Glutamatergic neuron (in vitro differentiated cells): ENCODE results near the gene TSC22D4. TPM values are rescaled to one million over a fixed set of nuclear protein-coding genes. Genes with fewer than 3 reads are reported as not detected.

ENCODE experiments used
- DNase-seq: peaks from one replicate; pipeline ENCODE4 v3.0.0; 2022
- H3K27ac Mint-ChIP-seq: one replicate; pipeline ENCODE4 v1.8.0; 2020; ENCODE audit warnings: mild to moderate bottlenecking, mixed read lengths, inconsistent platforms; ENCODE audit not compliant: unreplicated experiment
- H3K27me3 Mint-ChIP-seq: one replicate; pipeline ENCODE4 v1.8.0; 2020; ENCODE audit warnings: mild to moderate bottlenecking, moderate library complexity, mixed read lengths, inconsistent platforms; ENCODE audit not compliant: unreplicated experiment
- H3K36me3 Mint-ChIP-seq: one replicate; pipeline ENCODE4 v1.8.0; 2020; ENCODE audit warnings: mild to moderate bottlenecking, mixed read lengths, inconsistent platforms; ENCODE audit not compliant: unreplicated experiment
- H3K4me1 Mint-ChIP-seq: one replicate; pipeline ENCODE4 v1.8.0; 2020; ENCODE audit warnings: mild to moderate bottlenecking, low read depth, mixed read lengths, inconsistent platforms; ENCODE audit not compliant: unreplicated experiment
- H3K4me3 Mint-ChIP-seq: one replicate; pipeline ENCODE4 v1.8.0; 2020; ENCODE audit warnings: mild to moderate bottlenecking, mixed read lengths, inconsistent platforms; ENCODE audit not compliant: unreplicated experiment
- H3K9me3 Mint-ChIP-seq: one replicate; pipeline ENCODE4 v1.8.0; 2020; ENCODE audit warnings: mild to moderate bottlenecking, moderate library complexity, mixed read lengths, inconsistent platforms; ENCODE audit not compliant: unreplicated experiment
- CTCF ChIP-seq: fragments of 200-600 bp; sonication (generic); IDR thresholded peaks from one replicate; pipeline ENCODE4 v1.5.0; 2021; ENCODE audit not compliant: partially characterized antibody, unreplicated experiment
- total RNA-seq: library from RNA; stranded (reverse); fragmentation: NEBNext Ultra II Directional; extraction: Animal tissue kit (Norgen Biotek cat#: 25700); gene quantifications from one replicate; pipeline ENCODE4 v1.2.1, GENCODE V29; 2021; ENCODE audit not compliant: unreplicated experiment

The TSC22D4 gene
- total RNA-seq, 1 donor from 2014 or later: 39.6 TPM

GRCh38 chr7:100426516-100426915 is 52.5 kb downstream of the TSC22D4 start:
- Mint-ChIP-seq H3K9me3 (peaks cover 18% of the 10 kb centered on the region), H3K27me3 (peaks cover 24% of the 10 kb centered on the region), H3K4me1 (no peaks in the 10 kb centered on the region), H3K27ac (no peak overlapping the region), H3K4me3 (no peak overlapping the region), H3K36me3 (no peaks in the 10 kb centered on the region)
- TF ChIP-seq CTCF: no peak
- no peak for DNase-seq

GRCh38 chr7:100425347-100425746 is 53.7 kb downstream of the TSC22D4 start:
- Mint-ChIP-seq H3K27me3 (peaks cover 18% of the 10 kb centered on the region), H3K27ac (no peak overlapping the region), H3K9me3 (peaks cover 16% of the 10 kb centered on the region), H3K4me1 (no peaks in the 10 kb centered on the region), H3K4me3 (no peak overlapping the region), H3K36me3 (no peaks in the 10 kb centered on the region)
- no peak for TF ChIP-seq CTCF
- no peak for DNase-seq

GRCh38 chr7:100423315-100423714 is 55.7 kb downstream of the TSC22D4 start:
- H3K4me3 Mint-ChIP-seq: no peak overlapping the region
- peaks cover 4% of the 10 kb centered on the region for H3K27me3 Mint-ChIP-seq
- TF ChIP-seq CTCF: no peak
- no peaks in the 10 kb centered on the region for H3K36me3 Mint-ChIP-seq
- DNase-seq: no peak
- H3K27ac Mint-ChIP-seq: no peak overlapping the region
- peaks cover 3% of the 10 kb centered on the region for H3K9me3 Mint-ChIP-seq
- H3K4me1 Mint-ChIP-seq: no peaks in the 10 kb centered on the region

GRCh38 chr7:100419660-100420226 is 59.3 kb downstream of the TSC22D4 start:
- Mint-ChIP-seq H3K27me3 (no peaks in the 10 kb centered on the region), H3K36me3 (no peaks in the 10 kb centered on the region), H3K4me1 (no peaks in the 10 kb centered on the region), H3K9me3 (no peaks in the 10 kb centered on the region), H3K27ac (no peak overlapping the region), H3K4me3 (no peak overlapping the region)
- no peak for DNase-seq
- no peak for TF ChIP-seq CTCF

GRCh38 chr7:100418930-100419659 is 59.9 kb downstream of the TSC22D4 start:
- H3K36me3 Mint-ChIP-seq: no peaks in the 10 kb centered on the region

More at GRCh38 chr7:100418930-100419659, 59.9 kb downstream of the TSC22D4 start:
- DNase-seq: no peak
- TF ChIP-seq CTCF: peak; percentile 18
- no peaks in the 10 kb centered on the region for H3K27me3 Mint-ChIP-seq
- no peak overlapping the region for H3K4me3 Mint-ChIP-seq
- no peaks in the 10 kb centered on the region for H3K9me3 Mint-ChIP-seq
- no peak overlapping the region for H3K27ac Mint-ChIP-seq
- no peaks in the 10 kb centered on the region for H3K4me1 Mint-ChIP-seq
